A549 (cell line): ENCODE measurements around the gene RNF213.

Experiments
- CBX2 ChIP-seq: fragments of 200-600 bp; sonication (generic); IDR thresholded peaks from 2 replicates; pipeline ENCODE4 v1.6.1; 2016; ENCODE audit warnings: low read depth, mild to moderate bottlenecking, borderline replicate concordance
- CBX8 ChIP-seq: fragments of 200-600 bp; sonication (generic); IDR thresholded peaks from 2 replicates; pipeline ENCODE4 v1.6.1; 2016
- CEBPB ChIP-seq, 2 experiments: fragments of >200 bp in 1 of 2; sonication (Bioruptor Twin) in 1 of 2; formaldehyde crosslinking in 1 of 2; IDR thresholded peaks; 2 replicates each; pipeline ENCODE4 v1.6.1; 2012 to 2016
- CHD4 ChIP-seq: fragments of 200-600 bp; sonication (generic); IDR thresholded peaks from 2 replicates; pipeline ENCODE4 v1.6.1; 2016; ENCODE audit warnings: antibody characterized with exemption, mild to moderate bottlenecking, borderline replicate concordance
- CTCF ChIP-seq: fragments of >200 bp; sonication (Bioruptor Twin); formaldehyde crosslinking; IDR thresholded peaks from 3 replicates; pipeline ENCODE4 v1.5.1; 2016
- EHF ChIP-seq: fragments of 250-450 bp; sonication (Bioruptor Pico); IDR thresholded peaks from 2 replicates; pipeline ENCODE4 v1.5.0; 2020; ENCODE audit warnings: mild to moderate bottlenecking
- EP300 ChIP-seq, 2 experiments: fragments of >200 bp; sonication (Bioruptor Twin); formaldehyde crosslinking; IDR thresholded peaks; 2 replicates in 1 of 2; 3 replicates in 1 of 2; pipeline ENCODE4 v1.6.1; 2016 to 2017
- KDM1A ChIP-seq: fragments of 200-600 bp; sonication (generic); IDR thresholded peaks from 2 replicates; pipeline ENCODE4 v1.6.1; 2016; ENCODE audit warnings: low read depth, mild to moderate bottlenecking
- KDM5A ChIP-seq: fragments of 200-600 bp; sonication (generic); IDR thresholded peaks from 2 replicates; pipeline ENCODE4 v1.6.1; 2016; ENCODE audit warnings: antibody characterized with exemption, mild to moderate bottlenecking
- MAX ChIP-seq: IDR thresholded peaks from 2 replicates; pipeline ENCODE4 v1.6.1; 2012
- POLR2A ChIP-seq: IDR thresholded peaks from 2 replicates; pipeline ENCODE4 v1.6.1; 2012; ENCODE audit warnings: mild to moderate bottlenecking, low read length
- REST ChIP-seq: fragments of 200-600 bp; sonication (generic); IDR thresholded peaks from 2 replicates; pipeline ENCODE4 v1.6.1; 2016; ENCODE audit warnings: antibody characterized with exemption, mild to moderate bottlenecking, moderate library complexity
- SMC3 ChIP-seq: fragments of >200 bp; sonication (Bioruptor Twin); formaldehyde crosslinking; IDR thresholded peaks from 3 replicates; pipeline ENCODE4 v1.6.1; 2018; ENCODE audit warnings: inconsistent platforms
- ZFP36 ChIP-seq: fragments of 450-650 bp; IDR thresholded peaks from 2 replicates; pipeline ENCODE4 v1.6.1; 2014; ENCODE audit warnings: borderline replicate concordance; ENCODE audit not compliant: partially characterized antibody

- TF ChIP-seq CTCF, result no peak
- TF ChIP-seq POLR2A, result no peak
- TF ChIP-seq CBX2, result no peak
- TF ChIP-seq MAX, result no peak
- TF ChIP-seq ZFP36, result no peak
- no peak for TF ChIP-seq KDM1A
- TF ChIP-seq SMC3, result no peak
- TF ChIP-seq KDM5A, result no peak
- no peak for TF ChIP-seq CHD4
- TF ChIP-seq CEBPB (IDR thresholded peaks at IDR 0.05), result no peak
- no peak for TF ChIP-seq EP300 (IDR thresholded peaks at IDR 0.05)
- TF ChIP-seq EHF (CRISPR knock-in tag), result no peak
- TF ChIP-seq CBX8, result no peak
- no peak for TF ChIP-seq REST
These were observed 30.6 kb downstream of the RNF213 start for GRCh38 chr17:80291260-80291659.
